GM18519 (cell line): Measurements from ENCODE around the gene DOCK10.

Experiments
- ATAC-seq: cut with Tn5 transposase; IDR thresholded peaks from one replicate; pipeline ENCODE4 v1.9.1; 2021; ENCODE audit warnings: mild to moderate bottlenecking, moderate library complexity; ENCODE audit not compliant: unreplicated experiment, low FRiP score

Gene DOCK10

DNA sequence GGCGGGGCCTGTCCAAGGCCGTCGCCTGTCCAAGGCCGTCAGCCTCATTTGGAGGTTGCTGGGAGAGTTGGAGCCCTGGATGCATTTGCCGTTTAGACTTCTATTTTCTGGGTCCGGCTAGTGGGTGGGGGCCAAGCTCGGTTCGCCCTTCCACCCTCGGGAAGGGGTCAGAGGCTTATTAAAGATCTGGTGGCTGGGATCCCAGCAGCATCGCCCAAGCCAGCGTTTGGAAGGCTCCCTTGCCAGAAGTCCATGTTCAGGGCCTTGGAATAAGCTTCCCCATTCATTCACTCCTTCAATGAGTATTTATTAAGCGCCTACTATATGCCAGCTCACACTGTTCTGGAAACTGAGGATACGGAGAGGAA, 516 bp upstream of the DOCK10 start:
- ATAC-seq = no peak

DNA sequence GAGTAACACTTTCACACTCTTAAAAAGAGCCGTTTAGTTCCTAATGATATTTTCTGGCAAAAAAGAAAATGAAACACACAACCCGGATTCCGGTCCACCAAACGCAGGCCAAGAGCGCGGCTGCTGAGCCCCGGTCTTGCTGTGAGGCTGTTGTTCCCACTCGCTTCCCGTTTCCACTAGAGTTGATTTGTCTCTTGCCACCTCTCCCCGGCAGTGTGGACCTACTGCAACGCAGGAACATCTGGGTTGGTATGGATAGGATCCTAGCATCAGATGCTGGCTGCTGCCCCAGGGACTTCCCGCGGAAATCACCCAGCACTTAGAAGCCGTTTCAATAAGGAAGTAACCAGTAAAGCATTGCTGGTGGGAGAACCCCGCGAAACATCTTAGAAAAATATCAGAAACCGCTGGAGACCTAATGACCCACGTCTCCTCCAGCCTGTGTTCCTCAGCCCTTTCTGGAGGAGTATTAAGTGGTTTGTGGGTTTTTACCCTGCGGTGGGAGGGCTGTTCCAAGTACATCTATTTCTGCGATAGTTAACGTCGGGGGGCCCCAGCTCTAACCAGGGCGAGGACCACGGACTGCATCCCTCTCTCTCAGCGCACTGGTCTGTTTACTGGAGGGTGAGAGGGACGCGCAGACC, 939 bp downstream of the DOCK10 start:
- peak; percentile 44 for ATAC-seq

DNA sequence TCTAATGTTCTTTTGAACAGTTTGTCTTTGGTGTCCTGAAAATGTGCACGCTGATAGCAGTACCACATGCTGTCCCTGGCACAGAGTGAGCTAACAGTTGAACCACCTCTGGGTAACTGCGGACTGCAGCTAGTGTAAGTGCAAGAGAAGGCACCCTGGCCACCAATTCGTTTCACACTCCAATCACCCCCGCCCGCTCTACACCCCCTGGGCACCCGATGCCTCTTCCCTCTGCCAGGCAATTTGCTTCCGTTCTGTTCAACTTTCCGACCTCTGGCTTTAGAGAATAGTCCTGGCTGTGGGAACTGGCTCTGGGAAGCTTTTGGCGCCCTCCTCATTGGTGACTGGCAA, 1.4 kb downstream of the DOCK10 start:
- ATAC-seq = peak; percentile 16

DNA sequence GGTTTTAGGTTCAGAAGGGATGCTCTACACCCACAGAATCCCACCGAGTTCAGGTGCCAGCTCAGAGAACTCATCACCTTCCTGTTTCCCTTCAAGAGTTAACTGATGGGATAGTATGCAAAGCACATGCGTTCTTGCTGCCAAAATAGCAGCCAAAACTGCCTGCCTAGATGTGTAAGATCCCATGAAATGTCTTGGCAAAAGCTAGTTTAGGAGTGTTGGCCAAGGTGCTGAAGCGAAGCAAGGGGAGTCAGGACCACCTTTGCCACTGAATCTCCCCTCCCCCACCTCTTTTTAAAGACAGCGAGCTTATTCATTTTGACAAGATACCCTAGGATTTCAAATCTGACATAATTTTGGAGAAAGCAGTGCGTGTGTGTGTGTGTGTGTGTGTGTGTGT, 2.1 kb downstream of the DOCK10 start:
- no peak for ATAC-seq

DNA sequence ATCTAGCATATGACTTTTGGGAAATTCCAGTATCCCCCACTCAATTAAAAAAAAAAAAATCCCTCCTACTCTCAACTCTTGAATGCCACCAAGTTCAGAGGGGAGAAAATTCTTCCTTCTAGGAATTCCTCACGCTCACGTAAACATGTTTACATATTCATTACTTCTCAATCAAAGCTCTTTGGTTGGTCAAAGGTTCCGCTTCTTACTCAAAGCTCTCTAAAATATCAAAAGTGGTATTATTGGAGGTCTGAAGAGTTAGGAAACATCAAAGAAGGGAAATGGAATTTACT, 4.1 kb downstream of the DOCK10 start:
- ATAC-seq = no peak

DNA sequence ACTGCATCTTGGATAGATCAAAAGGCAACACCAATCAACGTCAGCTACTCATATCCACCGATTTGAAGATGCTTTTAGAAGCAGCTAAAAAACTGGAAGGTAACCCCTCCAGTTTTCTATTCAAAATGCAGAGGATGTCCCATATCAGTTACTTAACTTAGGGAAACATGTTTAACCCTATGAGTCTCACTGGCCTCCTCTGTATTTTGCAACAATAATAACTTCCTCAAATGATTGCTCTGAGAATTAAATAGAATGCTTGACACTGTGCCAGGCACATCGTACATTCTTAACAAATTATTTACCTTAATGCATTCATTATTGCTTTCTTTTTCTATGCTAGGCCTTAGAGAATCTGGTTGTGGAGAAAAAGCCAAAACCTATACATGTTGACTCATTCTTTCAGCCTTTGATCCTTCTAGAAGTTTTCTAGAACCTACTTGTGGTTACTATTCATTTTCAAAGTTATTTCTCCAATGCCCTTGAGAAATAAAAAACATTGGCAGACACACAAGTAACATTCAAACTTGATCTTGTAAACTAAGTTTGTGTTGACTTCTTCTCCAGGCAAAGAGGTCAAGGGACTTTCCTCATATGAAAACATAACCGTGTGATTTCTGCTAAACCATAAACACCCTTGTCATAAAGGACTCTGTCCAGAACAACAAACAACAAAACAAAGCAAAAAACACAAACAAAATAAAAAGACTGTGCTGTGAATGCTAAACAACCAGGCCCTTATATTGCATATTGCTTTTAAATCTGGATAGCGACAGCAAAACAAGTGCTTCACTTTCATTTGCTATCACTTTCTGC, 4.6 kb downstream of the DOCK10 start:
- no peak for ATAC-seq

DNA sequence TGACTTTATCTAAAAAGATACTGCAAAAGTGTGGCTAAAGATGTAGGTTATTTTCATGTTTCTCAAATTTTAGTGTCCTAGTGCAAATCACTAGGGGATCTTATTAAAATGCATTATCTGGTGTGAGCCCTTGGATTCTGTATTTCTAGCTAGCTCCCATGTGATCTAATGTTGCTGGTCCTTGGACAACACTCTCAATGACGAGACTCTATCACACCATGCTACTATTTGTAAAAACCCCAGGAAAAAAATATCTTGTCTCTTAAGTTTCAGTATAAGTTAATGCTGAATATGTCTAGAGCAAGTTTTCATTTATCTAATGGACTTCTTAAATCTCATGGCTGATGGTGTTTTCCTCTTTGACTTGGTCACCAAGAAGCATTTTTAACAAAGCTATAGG, 5.8 kb downstream of the DOCK10 start:
- ATAC-seq = no peak

DNA sequence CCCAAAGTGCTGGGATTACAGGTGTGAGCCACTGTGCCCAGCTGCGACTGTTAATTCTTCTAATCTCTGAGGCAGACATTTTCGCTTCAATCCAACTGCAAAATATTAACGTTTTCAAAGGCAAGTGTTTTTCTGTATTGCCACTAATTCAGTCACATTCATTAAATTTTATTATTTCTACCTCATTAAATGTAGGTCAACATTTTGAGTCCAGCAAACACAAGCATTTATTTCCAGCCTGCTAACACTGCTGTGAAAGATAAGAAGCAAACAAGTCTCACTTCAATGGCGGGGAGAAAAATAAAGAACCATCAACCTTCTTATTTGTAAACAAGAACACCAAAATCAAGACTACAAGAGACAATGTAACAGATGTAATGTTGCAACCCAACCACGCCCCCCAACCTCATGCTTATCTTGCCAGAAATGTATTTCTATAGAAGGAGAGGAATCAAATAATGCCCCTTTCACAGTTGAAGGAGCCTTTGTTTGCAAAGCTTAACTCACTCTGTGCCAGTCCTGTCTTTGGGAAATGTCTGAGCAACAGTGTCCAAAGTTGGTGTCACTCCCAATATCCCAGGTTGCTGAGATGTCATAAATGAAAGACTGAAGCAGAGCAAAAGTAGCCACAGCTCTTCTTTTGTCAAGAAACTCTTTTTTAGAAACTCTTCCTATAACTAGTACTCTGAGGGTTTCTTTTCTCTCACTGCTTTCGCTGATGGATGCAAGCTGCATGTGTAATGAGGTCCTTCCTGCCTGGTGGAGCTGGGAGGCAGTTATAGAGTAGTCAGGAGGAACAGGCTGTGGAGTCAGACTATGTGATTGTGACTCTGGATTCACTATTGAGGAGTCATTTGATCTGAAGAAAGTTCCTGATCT, 8.6 kb downstream of the DOCK10 start:
- ATAC-seq = no peak

DNA sequence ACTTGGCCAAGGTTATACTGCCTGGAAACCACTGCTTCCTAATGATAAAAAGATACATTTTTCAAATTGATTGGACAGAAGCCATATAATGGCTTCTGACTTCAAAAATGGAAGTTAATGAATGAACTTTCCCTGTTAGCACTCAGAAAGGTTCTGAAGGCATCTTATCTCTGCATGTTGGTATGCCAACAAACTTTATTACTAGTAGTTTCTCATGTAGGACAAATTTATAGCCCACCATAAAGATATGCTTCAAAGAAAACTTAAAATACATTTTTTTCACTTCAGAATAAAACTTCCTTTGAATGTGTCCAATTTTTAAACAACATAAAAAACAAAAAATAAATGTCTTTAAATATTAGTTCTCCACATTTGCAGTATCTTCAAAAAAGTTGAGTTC, 10.0 kb downstream of the DOCK10 start:
- ATAC-seq = no peak

DNA sequence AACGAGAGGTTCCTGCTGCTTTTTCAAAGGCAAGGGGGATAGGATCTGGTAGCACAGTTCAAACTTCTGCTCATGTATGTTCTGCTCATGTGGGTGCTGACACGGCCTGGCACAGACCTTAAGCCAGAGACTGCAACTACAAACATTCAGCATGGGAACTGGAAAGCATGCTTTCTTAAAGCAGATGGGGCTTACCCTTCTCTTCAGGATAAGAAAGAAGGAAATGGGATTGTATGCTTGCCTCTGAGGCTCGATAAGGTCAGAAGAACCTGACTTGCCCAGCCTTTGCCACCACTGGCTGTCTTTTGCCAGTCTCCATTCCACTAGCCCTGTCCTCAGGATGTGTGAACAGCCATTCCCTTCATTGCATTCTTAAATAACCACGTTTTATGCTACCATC, 10.7 kb downstream of the DOCK10 start:
- no peak for ATAC-seq

DNA sequence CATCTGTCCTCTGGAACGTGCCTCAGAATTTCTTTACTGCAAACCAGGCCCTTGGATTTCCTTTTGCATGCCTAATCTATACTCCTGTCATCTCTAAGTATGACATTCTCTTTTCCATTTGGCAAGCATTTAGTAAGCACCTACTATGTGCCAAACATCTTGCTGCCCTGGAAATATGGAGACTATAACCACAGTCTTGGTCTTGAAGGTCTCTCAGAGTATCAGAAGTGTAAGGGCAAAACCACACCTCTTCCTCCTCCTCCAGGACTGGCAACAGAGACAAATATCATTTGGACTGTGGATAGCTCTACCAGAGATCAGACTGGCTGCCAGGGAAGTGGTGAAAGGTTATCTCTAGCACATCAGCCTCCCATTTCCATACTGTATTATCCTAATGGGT, 11.4 kb downstream of the DOCK10 start:
- no peak for ATAC-seq

DNA sequence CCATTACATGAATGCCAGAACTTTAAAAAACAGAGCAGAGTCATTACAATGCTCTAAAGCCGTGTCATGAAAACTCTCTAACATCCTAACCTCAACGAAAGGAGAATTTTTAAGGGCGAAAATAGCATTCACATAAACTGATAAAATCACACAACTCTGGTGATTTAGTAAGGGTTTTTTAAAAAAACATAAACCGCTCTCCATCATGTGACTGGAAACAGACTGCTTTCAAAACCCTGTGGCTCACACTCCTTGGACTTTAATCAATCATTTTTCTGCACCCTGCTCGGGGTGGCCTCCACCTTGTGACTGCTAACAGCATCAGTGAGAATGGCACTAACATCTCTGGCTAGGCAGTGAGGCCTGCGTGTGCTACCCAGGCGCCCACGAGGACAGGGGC, 12.1 kb downstream of the DOCK10 start:
- ATAC-seq = no peak

DNA sequence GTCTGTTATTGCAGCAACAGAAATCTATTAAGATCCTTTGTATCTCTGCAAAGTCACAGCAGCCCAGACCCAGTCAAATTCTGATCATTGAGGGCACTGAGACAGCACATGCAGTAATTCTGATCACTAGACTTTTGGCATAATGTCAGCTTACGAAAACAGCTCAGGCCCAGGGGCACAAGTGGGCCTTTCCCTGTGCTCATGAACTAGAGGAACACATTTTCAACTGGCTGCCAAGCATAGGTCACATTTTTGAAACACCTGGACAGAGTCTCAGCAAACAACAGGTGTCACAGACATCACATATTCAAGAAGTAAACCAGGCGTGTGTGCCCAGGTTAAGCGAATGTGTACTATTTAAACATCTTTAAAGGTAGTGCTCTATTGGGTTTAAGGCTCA, 13.7 kb downstream of the DOCK10 start:
- no peak for ATAC-seq

DNA sequence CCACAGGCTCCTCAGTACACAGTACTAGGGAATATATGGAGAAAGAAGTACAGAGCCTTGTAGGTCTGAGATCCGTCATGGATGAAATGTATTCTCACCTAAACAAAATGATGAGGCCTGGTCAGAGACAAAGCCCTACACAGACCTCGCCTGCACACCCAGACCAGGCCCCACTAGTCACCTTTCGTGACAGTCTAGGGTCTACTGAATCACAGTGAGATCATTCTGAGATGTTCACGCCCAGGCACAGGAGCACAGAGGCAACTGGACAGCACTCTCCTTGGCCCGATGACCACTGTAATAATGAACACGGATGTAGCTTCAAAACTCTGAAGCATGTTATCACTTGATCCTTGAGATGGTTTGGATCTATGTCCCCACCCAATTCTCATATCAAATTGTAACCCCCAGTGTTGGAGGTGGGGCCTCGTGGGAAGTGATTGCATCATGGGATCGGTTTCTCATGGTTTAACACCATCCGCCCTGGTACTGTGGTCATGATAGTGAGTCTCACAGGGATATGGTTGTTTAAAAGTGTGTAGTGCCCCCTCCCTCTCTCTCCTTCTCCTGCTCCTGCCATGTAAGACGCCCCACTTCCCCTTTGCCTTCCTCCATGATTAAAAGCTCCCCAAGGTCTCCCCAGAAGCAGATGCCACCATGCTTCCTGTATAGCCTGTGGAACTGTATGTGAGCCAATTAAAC, 15.1 kb downstream of the DOCK10 start:
- no peak for ATAC-seq

DNA sequence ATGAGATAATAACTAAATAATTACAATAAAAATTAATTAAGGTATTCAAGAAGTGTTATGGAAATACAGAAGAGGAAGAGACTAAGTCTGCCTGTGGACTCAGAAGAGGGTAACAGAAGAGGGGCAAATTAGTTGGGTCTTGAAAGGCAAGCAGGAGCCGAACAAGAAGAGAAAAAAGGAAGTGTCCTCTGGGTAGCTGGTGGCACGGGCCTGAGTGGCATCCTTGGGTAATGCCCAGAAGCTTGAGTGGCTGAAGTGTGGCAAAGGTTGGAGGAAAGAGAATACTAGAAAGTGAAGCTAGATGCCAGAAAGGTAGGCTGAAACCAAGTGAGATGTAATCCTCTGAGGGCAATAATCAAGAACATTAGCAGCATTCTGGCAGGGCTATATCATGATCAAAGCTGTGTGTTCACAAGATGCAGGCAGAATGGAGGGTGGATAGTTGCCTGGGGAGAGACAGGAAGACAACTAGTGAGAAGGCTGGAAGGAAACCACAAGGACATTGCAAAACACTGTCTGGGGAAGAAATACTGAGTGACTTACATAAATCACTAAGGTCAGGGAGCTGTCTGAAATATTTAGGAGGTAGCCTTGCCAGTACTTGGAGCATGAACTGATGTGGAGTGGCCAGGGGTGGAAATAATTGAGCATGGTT, 16.2 kb downstream of the DOCK10 start:
- no peak for ATAC-seq

DNA sequence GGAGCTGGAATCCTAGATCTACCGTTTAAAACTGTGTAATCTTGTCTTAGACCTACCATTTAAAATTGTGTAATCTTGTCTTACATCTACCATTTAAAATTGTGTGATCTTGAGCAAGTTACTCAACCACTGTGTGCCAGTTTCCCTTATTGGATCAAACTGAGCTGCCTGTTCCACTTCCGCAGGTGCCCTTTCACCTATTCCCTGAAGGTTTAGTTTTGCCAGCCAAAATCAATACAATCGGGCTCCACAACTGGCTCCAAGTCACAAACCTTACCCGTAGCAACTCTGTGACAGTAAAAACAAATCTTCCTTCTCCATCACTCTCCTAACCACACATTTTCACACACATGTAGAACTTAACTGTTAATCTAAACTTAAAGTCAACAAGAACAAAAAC, 20.1 kb downstream of the DOCK10 start:
- no peak for ATAC-seq

DNA sequence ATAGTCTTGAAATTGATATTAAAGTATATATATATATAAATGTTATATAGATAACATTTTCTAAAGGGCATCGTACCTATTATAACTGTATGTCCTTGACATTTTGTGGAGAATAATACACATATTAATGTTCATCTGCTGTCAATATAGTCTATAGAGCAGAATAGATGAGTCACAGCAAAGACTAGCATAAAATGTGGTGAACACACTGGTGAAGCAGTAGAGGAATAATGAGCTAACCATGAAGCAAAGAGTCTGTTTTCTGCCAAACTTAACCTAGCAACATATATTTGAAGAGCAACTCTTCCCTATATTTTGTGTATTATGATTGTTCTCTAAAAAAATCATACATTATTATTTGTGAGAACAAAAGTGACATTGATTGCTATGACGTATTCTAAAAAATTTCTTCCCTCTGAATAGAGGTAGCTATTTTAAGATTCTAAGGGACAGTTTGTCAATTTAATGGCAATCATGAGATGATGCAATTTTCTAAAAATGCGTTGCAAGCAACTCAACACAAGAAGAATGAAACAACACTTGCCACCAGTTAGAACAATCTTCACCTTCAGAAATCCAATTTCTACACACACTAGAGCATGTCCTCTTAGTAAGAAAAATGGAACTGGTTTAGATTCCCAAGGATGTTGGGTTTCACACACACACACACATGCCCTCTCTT, 22.0 kb downstream of the DOCK10 start:
- ATAC-seq = no peak

DNA sequence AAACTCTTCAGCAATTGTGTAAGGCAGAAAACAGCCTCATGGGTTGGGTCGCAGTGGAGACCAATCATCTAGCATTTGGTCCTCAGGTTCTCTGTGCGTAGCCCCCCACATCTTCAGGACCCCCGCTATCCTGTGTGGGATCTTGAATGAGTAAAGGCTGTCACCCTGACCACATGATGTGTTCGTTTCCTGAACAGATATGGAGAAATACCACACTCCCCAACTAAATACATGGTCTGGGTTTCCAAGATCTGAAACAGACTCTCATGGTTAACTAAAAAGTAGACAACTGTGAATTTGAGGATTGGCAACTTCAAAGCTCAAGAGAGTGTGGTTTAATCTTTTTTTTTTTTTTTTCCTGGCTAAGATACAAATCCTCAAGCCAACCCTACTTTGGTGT, 23.2 kb downstream of the DOCK10 start:
- ATAC-seq = no peak

DNA sequence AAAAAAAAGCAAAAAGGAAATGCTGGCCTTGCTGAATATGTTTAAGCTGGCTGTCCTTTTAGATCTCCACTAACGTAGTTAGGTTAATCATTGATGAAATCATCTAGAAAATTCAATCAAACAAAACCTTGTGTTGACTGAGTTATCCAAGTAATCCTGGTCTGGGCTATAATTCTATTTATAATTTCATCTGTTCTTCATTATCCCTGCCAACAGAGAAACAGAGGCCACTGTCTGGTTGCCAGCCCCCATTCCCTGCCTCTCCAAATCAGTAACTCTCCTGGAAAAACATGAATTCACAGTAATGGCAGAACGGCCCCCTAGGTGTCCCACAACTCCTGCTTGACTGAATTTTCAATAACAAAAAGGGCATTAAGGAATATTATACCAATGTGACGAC, 24.6 kb downstream of the DOCK10 start:
- no peak for ATAC-seq

DNA sequence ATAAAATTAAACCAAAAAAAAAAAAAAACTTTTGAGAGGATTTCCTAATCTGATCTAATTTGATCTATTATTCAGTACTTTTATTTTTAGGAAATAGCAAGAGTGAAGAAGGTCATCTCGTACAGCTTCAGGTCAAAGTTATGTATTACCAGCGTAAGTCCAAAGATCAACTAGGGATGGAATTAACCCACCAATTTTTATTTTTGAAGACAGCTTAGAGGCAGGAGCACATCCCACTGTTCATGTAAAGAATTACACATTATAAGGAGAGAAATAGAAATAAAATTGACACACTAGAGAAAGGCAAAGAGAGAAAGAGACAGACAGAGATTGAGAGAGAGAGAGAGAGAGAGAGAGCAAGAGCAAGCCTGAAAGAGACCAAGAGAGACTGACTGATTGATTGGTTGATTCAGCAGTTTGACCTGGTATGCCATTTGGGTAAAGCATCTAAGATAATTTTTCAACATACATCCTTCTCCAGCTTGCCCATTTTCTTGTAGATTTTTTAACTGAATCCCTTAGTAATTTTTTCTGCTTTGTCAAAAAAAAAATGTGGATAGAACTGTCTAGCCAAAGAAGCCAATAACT, 25.1 kb downstream of the DOCK10 start:
- ATAC-seq = no peak
